Measurements from ENCODE around the gene ALPK3. TPM values are rescaled to one million over a fixed set of nuclear protein-coding genes. Genes with fewer than 3 reads are reported as not detected.

Gene ALPK3
- polyA plus RNA-seq, 1 donor from 2014 or later: not detected

GRCh38 chr15:84835661-84836337 lies 18.6 kb downstream of the ALPK3 start:
- H3K27ac ChIP-seq (ENCODE audit: low read length): no peak overlapping the region
- H3K9me2 ChIP-seq (ENCODE audit: insufficient read depth, low read length): no peaks in the 10 kb centered on the region
- no peaks in the 10 kb centered on the region for H4K20me1 ChIP-seq (ENCODE audit: insufficient read depth)
- H2AFZ ChIP-seq (ENCODE audit: low read depth, low read length): no peak overlapping the region
- no peak overlapping the region for H3K4me2 ChIP-seq (ENCODE audit: low read length)
- no peaks in the 10 kb centered on the region for H3K9me3 ChIP-seq (ENCODE audit: low read length)
- no peaks in the 10 kb centered on the region for H3F3A ChIP-seq (ENCODE audit: insufficient read depth, low read length, poor library complexity, severe bottlenecking)
- TF ChIP-seq RAD21 (conservative IDR thresholded peaks at IDR 0.05): no peak
- TF ChIP-seq REST (IDR thresholded peaks at IDR 0.05; ENCODE audit: borderline replicate concordance): no peak
- TF ChIP-seq EP300 (conservative IDR thresholded peaks at IDR 0.05; ENCODE audit: poor library complexity, severe bottlenecking): no peak
- TF ChIP-seq CTCF (IDR thresholded peaks at IDR 0.05; ENCODE audit: poor library complexity, severe bottlenecking): no peak
- H3K27me3 ChIP-seq (ENCODE audit: insufficient read depth, low read depth, low read length): no peaks in the 10 kb centered on the region
- H3K36me3 ChIP-seq (ENCODE audit: insufficient read depth, low read length): no peaks in the 10 kb centered on the region
- H3K9ac ChIP-seq (ENCODE audit: low read length): no peak overlapping the region
- H3K4me3 ChIP-seq (ENCODE audit: low read length): peak overlapping the region; percentile 39
- H3K79me2 ChIP-seq (replicated peaks; ENCODE audit: insufficient read depth, low read length): no peaks in the 10 kb centered on the region

GRCh38 chr15:84836844-84837243 lies 19.7 kb downstream of the ALPK3 start:
- no peaks in the 10 kb centered on the region for H3K9me3 ChIP-seq (ENCODE audit: low read length)
- H3K79me2 ChIP-seq (replicated peaks; ENCODE audit: insufficient read depth, low read length): no peaks in the 10 kb centered on the region
- no peaks in the 10 kb centered on the region for H3K27me3 ChIP-seq (ENCODE audit: insufficient read depth, low read depth, low read length)
- no peak overlapping the region for H3K4me3 ChIP-seq (ENCODE audit: low read length)
- H3F3A ChIP-seq (ENCODE audit: insufficient read depth, low read length, poor library complexity, severe bottlenecking): no peaks in the 10 kb centered on the region
- H3K27ac ChIP-seq (ENCODE audit: low read length): no peak overlapping the region
- H3K9ac ChIP-seq (ENCODE audit: low read length): no peak overlapping the region
- TF ChIP-seq RAD21 (conservative IDR thresholded peaks at IDR 0.05) (no peak), TAF1 (IDR thresholded peaks at IDR 0.05; ENCODE audit: low read depth) (no peak)
- H2AFZ ChIP-seq (ENCODE audit: low read depth, low read length): no peak overlapping the region
- no peaks in the 10 kb centered on the region for H3K9me2 ChIP-seq (ENCODE audit: insufficient read depth, low read length)
- H4K20me1 ChIP-seq (ENCODE audit: insufficient read depth): no peaks in the 10 kb centered on the region
- H3K36me3 ChIP-seq (ENCODE audit: insufficient read depth, low read length): no peaks in the 10 kb centered on the region
- no peak overlapping the region for H3K4me2 ChIP-seq (ENCODE audit: low read length)

GRCh38 chr15:84839714-84840113 lies 22.6 kb downstream of the ALPK3 start:
- Histone ChIP-seq H3K4me2 (ENCODE audit: low read length) (no peak overlapping the region), H3K36me3 (ENCODE audit: insufficient read depth, low read length) (no peaks in the 10 kb centered on the region), H3F3A (ENCODE audit: insufficient read depth, low read length, poor library complexity, severe bottlenecking) (no peaks in the 10 kb centered on the region), H2AFZ (ENCODE audit: low read depth, low read length) (no peak overlapping the region), H3K4me3 (ENCODE audit: low read length) (no peak overlapping the region), H3K27me3 (ENCODE audit: insufficient read depth, low read depth, low read length) (no peaks in the 10 kb centered on the region), H3K9me2 (ENCODE audit: insufficient read depth, low read length) (no peaks in the 10 kb centered on the region), H3K9ac (ENCODE audit: low read length) (no peak overlapping the region), H3K9me3 (ENCODE audit: low read length) (no peaks in the 10 kb centered on the region), H3K79me2 (replicated peaks; ENCODE audit: insufficient read depth, low read length) (no peaks in the 10 kb centered on the region), H3K27ac (ENCODE audit: low read length) (no peak overlapping the region), H4K20me1 (ENCODE audit: insufficient read depth) (no peaks in the 10 kb centered on the region)
- TF ChIP-seq MXI1 (conservative IDR thresholded peaks at IDR 0.05; ENCODE audit: poor library complexity, severe bottlenecking): no peak
- no peak for TF ChIP-seq EZH2 (IDR thresholded peaks at IDR 0.05; ENCODE audit: borderline replicate concordance, insufficient read depth, low read length, poor library complexity, severe bottlenecking)
- TF ChIP-seq REST (IDR thresholded peaks at IDR 0.05; ENCODE audit: borderline replicate concordance): no peak
- TF ChIP-seq EP300 (conservative IDR thresholded peaks at IDR 0.05; ENCODE audit: poor library complexity, severe bottlenecking): no peak
- TF ChIP-seq SMC3 (conservative IDR thresholded peaks at IDR 0.05; ENCODE audit: poor library complexity): no peak
- TF ChIP-seq TAF1 (IDR thresholded peaks at IDR 0.05; ENCODE audit: low read depth): no peak
